K562 (cell line): ENCODE measurements around the gene TMEM143. TPM values are rescaled to one million over a fixed set of nuclear protein-coding genes. Genes with fewer than 3 reads are reported as not detected.

Experiments used
- ATAC-seq: fragments of 200-7000 bp; cut with Tn5 transposase; 3 replicates; pipeline ENCODE4 v1.9.1; 2020; ENCODE audit warnings: moderate library complexity
- BruUV-seq: library from RNA; stranded (reverse); fragments of 400-500 nt; replicated peaks from 2 replicates; lab custom pipeline; 2021; lab: Mats Ljungman, UMichigan
- CTCF ChIA-PET: fragments of 300-600 bp; formaldehyde crosslinking; extraction: SDS; loops from one replicate; lab custom pipeline; 2021; ENCODE audit warnings: low intra/inter-chr PET ratio; lab: Yijun Ruan, JAX
- POLR2A ChIA-PET: fragments of 300-600, 350-650 bp; sonication (Branson Sonifier 250); formaldehyde crosslinking; extraction: SDS; loops from one replicate; lab custom pipeline; 2021; ENCODE audit warnings: antibody characterized with exemption, inconsistent platforms; lab: Yijun Ruan, JAX
- DNase-seq, 4 experiments: peaks; one replicate each; pipeline versions ENCODE4 v3.0.0 to v3.0.0-alpha.2; 2011 to 2018; ENCODE audit warnings: low spot score in 3 of 4, mixed read lengths in 3 of 4; ENCODE audit errors: extremely low read depth in 1 of 4
- FAIRE-seq: peaks from 2 replicates; lab custom pipeline; 2011; peaks lifted over from hg19 to GRCh38; lab: Jason Lieb, UNC
- H2AFZ ChIP-seq: 2 replicates; pipeline ENCODE4 v1.6.0; 2011; ENCODE audit warnings: low read depth, low read length, control low read depth, inconsistent platforms
- H3K27ac ChIP-seq: fragments of 200-600 bp; 3 replicates; pipeline ENCODE4 v1.8.0; 2011; ENCODE audit warnings: low read depth, mild to moderate bottlenecking, control low read depth, inconsistent platforms, low read length, moderate library complexity, mixed read lengths; ENCODE audit errors: extremely low read depth
- H3K27me3 ChIP-seq, 2 experiments: fragments of 300-600 bp in 1 of 2; 2 replicates in 1 of 2; 3 replicates in 1 of 2; pipeline versions ENCODE4 v1.6.0 to v1.8.0; 2011; ENCODE audit warnings: inconsistent platforms in 2 of 2, low read length in 2 of 2, mild to moderate bottlenecking in 1 of 2, mixed read lengths in 1 of 2, moderate library complexity in 1 of 2; ENCODE audit not compliant: control insufficient read depth in 2 of 2, insufficient read depth in 2 of 2
- H3K36me3 ChIP-seq: fragments of 300-600 bp; 3 replicates; pipeline ENCODE4 v1.8.0; 2011; ENCODE audit warnings: mild to moderate bottlenecking, low read length, inconsistent platforms; ENCODE audit not compliant: control insufficient read depth, insufficient read depth
- H3K4me1 ChIP-seq, 2 experiments: fragments of 200-600 bp in 1 of 2; replicated peaks in 1 of 2; 2 replicates in 1 of 2; 3 replicates in 1 of 2; pipeline versions ENCODE4 v1.5.1 to v1.8.0; 2011; ENCODE audit warnings: inconsistent platforms in 2 of 2, low read length in 2 of 2, mild to moderate bottlenecking in 1 of 2, mixed read lengths in 1 of 2, moderate library complexity in 1 of 2; ENCODE audit not compliant: control insufficient read depth in 2 of 2, insufficient read depth in 2 of 2
- H3K4me2 ChIP-seq: 2 replicates; pipeline ENCODE4 v1.6.1; 2011; ENCODE audit warnings: low read length, control low read depth, inconsistent platforms, mixed read lengths; ENCODE audit not compliant: insufficient read depth
- H3K4me3 ChIP-seq: fragments of 200-600 bp; sonication (generic), shearing (Covaris generic); 2 replicates; pipeline ENCODE4 v1.5.1; 2016; ENCODE audit warnings: control low read depth, inconsistent platforms
- H3K79me2 ChIP-seq: fragments of 200-600 bp; 3 replicates; pipeline ENCODE4 v1.8.0; 2011; ENCODE audit warnings: low read length, inconsistent platforms; ENCODE audit not compliant: control insufficient read depth, insufficient read depth
- H3K9ac ChIP-seq, 2 experiments: 2 replicates each; pipeline versions ENCODE4 v1.6.0 to v1.6.1; 2011; ENCODE audit warnings: low read depth in 2 of 2, low read length in 2 of 2, control low read depth in 1 of 2, inconsistent platforms in 1 of 2, mild to moderate bottlenecking in 1 of 2, mixed read lengths in 1 of 2; ENCODE audit not compliant: insufficient read depth in 1 of 2
- H3K9me1 ChIP-seq: one replicate; pipeline ENCODE4 v1.6.0; 2011; ENCODE audit warnings: inconsistent platforms, mild to moderate bottlenecking, low read length, moderate library complexity; ENCODE audit not compliant: control insufficient read depth, insufficient read depth
- H3K9me3 ChIP-seq: replicated peaks from 2 replicates; pipeline ENCODE4 v1.5.1; 2011; ENCODE audit warnings: low read depth, low read length, inconsistent platforms; ENCODE audit not compliant: control insufficient read depth, insufficient read depth
- H4K20me1 ChIP-seq: replicated peaks from 2 replicates; pipeline ENCODE4 v1.6.1; 2011; ENCODE audit warnings: low read length, inconsistent platforms, mixed read lengths; ENCODE audit not compliant: control insufficient read depth, insufficient read depth
- ARID3B ChIP-seq: fragments of 250-450 bp; sonication (Bioruptor Pico); IDR thresholded peaks from 2 replicates; pipeline ENCODE4 v1.4.0; 2020; ENCODE audit warnings: borderline replicate concordance
- ATF3 ChIP-seq, 2 experiments: fragments of 450-650 bp in 1 of 2; sonication (generic) in 1 of 2; formaldehyde crosslinking in 1 of 2; IDR thresholded peaks in 1 of 2; conservative IDR thresholded peaks in 1 of 2; 2 replicates each; pipeline versions ENCODE4 v1.6.1 to v1.8.1; 2016 to 2023; ENCODE audit warnings: mild to moderate bottlenecking in 2 of 2, moderate library complexity in 2 of 2, inconsistent platforms in 1 of 2, missing genetic modification reagents in 1 of 2
- ATF6 ChIP-seq: sonication (generic); formaldehyde crosslinking; IDR thresholded peaks from 2 replicates; pipeline ENCODE4 v1.4.0; 2020; ENCODE audit warnings: mild to moderate bottlenecking, missing genetic modification reagents
- CEBPB ChIP-seq: fragments of 450-650 bp; IDR thresholded peaks from 2 replicates; pipeline ENCODE4 v1.6.1; 2016; ENCODE audit warnings: missing genetic modification characterization, missing compliant biosample characterization
- CEBPG ChIP-seq, 3 experiments: fragments of 200-800 bp in 1 of 3; sonication (Bioruptor generic) in 1 of 3; sonication (generic) in 1 of 3; formaldehyde crosslinking in 1 of 3; IDR thresholded peaks in 2 of 3; conservative IDR thresholded peaks in 1 of 3; 2 replicates each; pipeline versions ENCODE4 v1.6.1 to v1.8.0; 2016 to 2022; ENCODE audit warnings: missing compliant biosample characterization in 2 of 3, missing genetic modification characterization in 2 of 3, mild to moderate bottlenecking in 1 of 3, missing genetic modification reagents in 1 of 3
- DNMT1 ChIP-seq: fragments of 450-650 bp; IDR thresholded peaks from 2 replicates; pipeline ENCODE4 v1.6.1; 2016; ENCODE audit warnings: antibody characterized with exemption, mild to moderate bottlenecking
- FIP1L1 ChIP-seq: fragments of 200-400 bp; formaldehyde crosslinking; IDR thresholded peaks from 2 replicates; pipeline ENCODE4 v1.6.1; 2018; ENCODE audit warnings: mild to moderate bottlenecking, low read depth, low read length; ENCODE audit not compliant: poor library complexity, severe bottlenecking
- MYBL2 ChIP-seq, 2 experiments: fragments of 450-650 bp in 1 of 2; sonication (generic) in 1 of 2; formaldehyde crosslinking in 1 of 2; IDR thresholded peaks; 2 replicates each; pipeline versions ENCODE4 v1.6.1 to v1.8.1; 2017 to 2022; ENCODE audit warnings: borderline replicate concordance in 1 of 2, inconsistent platforms in 1 of 2, low read depth in 1 of 2, mild to moderate bottlenecking in 1 of 2, missing genetic modification reagents in 1 of 2, moderate library complexity in 1 of 2
- PPARD ChIP-seq: fragments of 250-450 bp; sonication (Bioruptor Pico); IDR thresholded peaks from 2 replicates; pipeline ENCODE4 v1.8.0; 2022; ENCODE audit warnings: inconsistent platforms, mild to moderate bottlenecking, moderate library complexity
- SMARCA4 ChIP-seq: fragments of 450-650 bp; IDR thresholded peaks from 2 replicates; pipeline ENCODE4 v1.6.1; 2016
- ZBTB17 ChIP-seq: fragments of 450-650 bp; formaldehyde crosslinking; IDR thresholded peaks from 2 replicates; pipeline ENCODE4 v1.4.0; 2020; ENCODE audit warnings: mild to moderate bottlenecking
- ZNF184 ChIP-seq: sonication (generic); formaldehyde crosslinking; IDR thresholded peaks from 2 replicates; pipeline ENCODE4 v1.5.0; 2020; ENCODE audit warnings: missing genetic modification reagents
- ZNF764 ChIP-seq: fragments of 250-450 bp; sonication (Bioruptor Pico); IDR thresholded peaks from 2 replicates; pipeline ENCODE4 v1.4.0; 2020; ENCODE audit warnings: low read depth, mild to moderate bottlenecking, moderate library complexity
- ZSCAN29 ChIP-seq: fragments of 450-650 bp; IDR thresholded peaks from 2 replicates; pipeline ENCODE4 v1.6.1; 2017
- WGBS: fragments of 100-300 bp; shearing (Covaris generic); methylation state at CpG from one replicate; pipeline ENCODE4 v1.1.6; 2016; ENCODE audit warnings: low coverage, mixed read lengths; ENCODE audit not compliant: insufficient coverage; ENCODE audit errors: missing lambda C conversion rate; 5-methylcytosine and 5-hydroxymethylcytosine counted together
- in situ Hi-C: fragments of 300-500 bp; cut with MboI; formaldehyde crosslinking; loops from 4 replicates; pipeline ENCODE4 v1.15.0; 2018; ENCODE audit warnings: inconsistent platforms, mixed read lengths
- intact Hi-C: fragments of 100-400 bp; cut with micrococcal nuclease; formaldehyde crosslinking; loops from 2 replicates; pipeline ENCODE4 v1.14.2; 2022
- polyA plus RNA-seq, 8 experiments: library from polyadenylated mRNA; depleted of rRNA in 4 of 8; stranded (reverse) in 5 of 8; unstranded in 3 of 8; fragments of >200 nt; fragmentation: Nextera tagmentation in 2 of 8; fragmentation: Illumina TruSeq in 1 of 8; extraction: Ambion mirVana in 2 of 8; extraction: Trizol in 1 of 8; gene quantifications; 2 replicates each; pipeline versions ENCODE4 v1.2.1 to v1.2.3, GENCODE V29; 2011 to 2014; ENCODE audit warnings: inconsistent platforms in 1 of 8, missing spikeins in 1 of 8
- total RNA-seq, 7 experiments: library from RNA; depleted of rRNA in 6 of 7; stranded (reverse); fragments of >200 nt in 6 of 7; fragmentation: Illumina TruSeq in 2 of 7; extraction: Trizol in 2 of 7; gene quantifications; 2 replicates each; pipeline versions ENCODE4 v1.2.1 to v1.2.3, GENCODE V29; 2011 to 2021; ENCODE audit warnings: low replicate concordance in 1 of 7

TMEM143 gene
- total and polyA plus RNA-seq, 9 of the 15 experiments (the other 6 are each of a cell fraction or from before 2014, with no cell fraction given): 0.66 to 8.8 (median 4.3) TPM

- Histone ChIP-seq H2AFZ (no peak overlapping the region), H3K27ac (no peak overlapping the region), H4K20me1 (no peaks in the 10 kb centered on the region), H3K4me3 (no peak overlapping the region), H3K36me3 (peaks cover 4% of the 10 kb centered on the region; the same call in 2 of the 3 replicates), H3K27me3 (no peaks in the 10 kb centered on the region), H3K9me3 (no peaks in the 10 kb centered on the region), H3K79me2 (no peaks in the 10 kb centered on the region), H3K4me1 (peaks cover 0 to 14% of the 10 kb centered on the region in 2 experiments; a peak in 3 of 5 replicates), H3K9me1 (no peaks in the 10 kb centered on the region), H3K4me2 (no peak overlapping the region), H3K9ac (no peak overlapping the region)
- no peak for TF ChIP-seq CEBPG (CRISPR knock-in tag; IDR thresholded peaks at IDR 0.05)
- TF ChIP-seq CEBPG (tag; conservative IDR thresholded peaks at IDR 0.05 in 1 of 2, IDR thresholded peaks at IDR 0.05 in 1 of 2): peak; percentile 23 to 44; a peak in 2 of 4 replicates
- no peak for TF ChIP-seq SMARCA4
- TF ChIP-seq ATF3 (IDR thresholded peaks at IDR 0.05): peak; percentile 45
- no peak for TF ChIP-seq ATF3 (CRISPR knock-in tag; conservative IDR thresholded peaks at IDR 0.05)
- no peak for TF ChIP-seq ZSCAN29
- peak; percentile 32; the same call in 1 of the 2 replicates for TF ChIP-seq CEBPB (tag)
- no peak for TF ChIP-seq ZNF764 (CRISPR knock-in tag)
- TF ChIP-seq ATF6: no peak
- no peak for TF ChIP-seq ZNF184 (CRISPR knock-in tag)
- TF ChIP-seq FIP1L1: no peak
- TF ChIP-seq DNMT1: no peak
- no peak for TF ChIP-seq ZBTB17 (CRISPR knock-in tag)
- TF ChIP-seq PPARD (CRISPR knock-in tag): no peak
- TF ChIP-seq MYBL2 (IDR thresholded peaks at IDR 0.05; ENCODE audit: low read depth): no peak
- no peak for TF ChIP-seq MYBL2 (CRISPR knock-in tag; IDR thresholded peaks at IDR 0.05; ENCODE audit: borderline replicate concordance)
- no peak for TF ChIP-seq ARID3B
- in situ Hi-C loops (loop anchor here (5.0 kb wide), 1 partner anchor 44 kb away; no protein-coding TSS in a partner anchor), intact Hi-C loops (no loop called here)
- no peak for DNase-seq
- POLR2A ChIA-PET: no interaction called here
- ATAC-seq: no peak
- no peak for FAIRE-seq
- CTCF ChIA-PET: no interaction called here
- BruUV-seq: no TSS peak
- WGBS: 13% methylated on average over 2 of the region's 2 CpGs
Observed at GRCh38 chr19:48346191-48346590, 17.5 kb downstream of the TMEM143 start.
